Stimulated activated memory B cell treated with anti-CD40 and anti-IgM and Interleukin-4, amounts not matched to agents 10 μg/mL and 1 μg/mL and 100 μg/mL, for 72 hours (primary cell): ENCODE measurements around the gene ERGIC3.
"Not testable (repeated sequence)": the region's sequence is repeated elsewhere in the genome, so short reads cannot be mapped to it uniquely, and the experiment has no call there.

Experiments
- ATAC-seq: fragments of 150-1000 bp; cut with Tn5 transposase; 2 replicates; pipeline ENCODE4 v1.10.0; 2021
- H3K27ac Mint-ChIP-seq: one replicate; pipeline ENCODE4 v1.8.0; 2022; ENCODE audit warnings: mild to moderate bottlenecking, mixed read lengths
- H3K27me3 Mint-ChIP-seq: one replicate; pipeline ENCODE4 v1.8.0; 2022; ENCODE audit warnings: mixed read lengths
- H3K36me3 Mint-ChIP-seq: one replicate; pipeline ENCODE4 v1.8.0; 2022; ENCODE audit warnings: mixed read lengths
- H3K4me1 Mint-ChIP-seq: one replicate; pipeline ENCODE4 v1.8.0; 2022; ENCODE audit warnings: mixed read lengths
- H3K4me3 Mint-ChIP-seq: one replicate; pipeline ENCODE4 v1.8.0; 2022; ENCODE audit warnings: mild to moderate bottlenecking, moderate library complexity, mixed read lengths
- H3K9me3 Mint-ChIP-seq: one replicate; pipeline ENCODE4 v1.8.0; 2022; ENCODE audit warnings: mixed read lengths

Gene ERGIC3

GRCh38 chr20:35511814-35512420 lies 30.0 kb upstream of the ERGIC3 start:
- no peaks in the 10 kb centered on the region for H3K27me3 Mint-ChIP-seq
- peaks cover 51% of the 10 kb centered on the region for H3K36me3 Mint-ChIP-seq
- H3K4me3 Mint-ChIP-seq, result no peak overlapping the region
- H3K9me3 Mint-ChIP-seq, result no peaks in the 10 kb centered on the region
- H3K4me1 Mint-ChIP-seq, result peaks cover 31% of the 10 kb centered on the region
- H3K27ac Mint-ChIP-seq, result peak overlapping the region; percentile 54
- ATAC-seq, result no peak

GRCh38 chr20:35514371-35514932 lies 27.4 kb upstream of the ERGIC3 start:
- peaks cover 32% of the 10 kb centered on the region for H3K36me3 Mint-ChIP-seq
- no peak for ATAC-seq
- H3K27ac Mint-ChIP-seq, result no peak overlapping the region
- no peaks in the 10 kb centered on the region for H3K9me3 Mint-ChIP-seq
- H3K27me3 Mint-ChIP-seq, result no peaks in the 10 kb centered on the region
- H3K4me3 Mint-ChIP-seq, result no peak overlapping the region
- peaks cover 6% of the 10 kb centered on the region for H3K4me1 Mint-ChIP-seq

GRCh38 chr20:35515341-35515740 lies 26.5 kb upstream of the ERGIC3 start:
- H3K4me1 Mint-ChIP-seq, result peaks cover 6% of the 10 kb centered on the region
- no peaks in the 10 kb centered on the region for H3K9me3 Mint-ChIP-seq
- H3K27ac Mint-ChIP-seq, result no peak overlapping the region
- no peak overlapping the region for H3K4me3 Mint-ChIP-seq
- no peak for ATAC-seq
- H3K36me3 Mint-ChIP-seq, result peaks cover 28% of the 10 kb centered on the region
- H3K27me3 Mint-ChIP-seq, result no peaks in the 10 kb centered on the region

- Mint-ChIP-seq H3K36me3 (peaks cover 27% of the 10 kb centered on the region), H3K4me1 (peaks cover 11% of the 10 kb centered on the region), H3K9me3 (no peaks in the 10 kb centered on the region), H3K4me3 (no peak overlapping the region), H3K27ac (no peak overlapping the region), H3K27me3 (no peaks in the 10 kb centered on the region)
- ATAC-seq, result no peak
These were observed 25.8 kb upstream of the ERGIC3 start for GRCh38 chr20:35515949-35516645.

GRCh38 chr20:35517125-35517524 lies 24.8 kb upstream of the ERGIC3 start:
- H3K4me3 Mint-ChIP-seq, result no peak overlapping the region
- H3K9me3 Mint-ChIP-seq, result no peaks in the 10 kb centered on the region
- peaks cover 17% of the 10 kb centered on the region for H3K36me3 Mint-ChIP-seq
- peaks cover 9% of the 10 kb centered on the region for H3K4me1 Mint-ChIP-seq
- no peak for ATAC-seq
- no peak overlapping the region for H3K27ac Mint-ChIP-seq
- no peaks in the 10 kb centered on the region for H3K27me3 Mint-ChIP-seq

- not testable (repeated sequence) for H3K4me1 Mint-ChIP-seq, H3K27me3 Mint-ChIP-seq, ATAC-seq, H3K4me3 Mint-ChIP-seq, H3K27ac Mint-ChIP-seq, H3K9me3 Mint-ChIP-seq
- peaks cover 12% of the 10 kb centered on the region for H3K36me3 Mint-ChIP-seq
These were observed 24.1 kb upstream of the ERGIC3 start for GRCh38 chr20:35517767-35518166.

GRCh38 chr20:35518955-35519354 lies 22.9 kb upstream of the ERGIC3 start:
- no peak for ATAC-seq
- Mint-ChIP-seq H3K4me3 (no peak overlapping the region), H3K9me3 (no peaks in the 10 kb centered on the region), H3K4me1 (peaks cover 9% of the 10 kb centered on the region), H3K27me3 (no peaks in the 10 kb centered on the region), H3K36me3 (peaks cover under 1% of the 10 kb centered on the region), H3K27ac (no peak overlapping the region)

- no peaks in the 10 kb centered on the region for H3K36me3 Mint-ChIP-seq
- peak overlapping the region; percentile 17 for H3K27ac Mint-ChIP-seq
- peaks cover 9% of the 10 kb centered on the region for H3K4me1 Mint-ChIP-seq
- no peaks in the 10 kb centered on the region for H3K9me3 Mint-ChIP-seq
- H3K4me3 Mint-ChIP-seq, result no peak overlapping the region
- no peak for ATAC-seq
- H3K27me3 Mint-ChIP-seq, result no peaks in the 10 kb centered on the region
These were observed 18.5 kb upstream of the ERGIC3 start for GRCh38 chr20:35523298-35523888.

GRCh38 chr20:35525639-35526038 lies 16.2 kb upstream of the ERGIC3 start:
- H3K27ac Mint-ChIP-seq, result no peak overlapping the region
- peaks cover 8% of the 10 kb centered on the region for H3K4me1 Mint-ChIP-seq
- no peak overlapping the region for H3K4me3 Mint-ChIP-seq
- no peaks in the 10 kb centered on the region for H3K9me3 Mint-ChIP-seq
- no peak for ATAC-seq
- no peaks in the 10 kb centered on the region for H3K27me3 Mint-ChIP-seq
- no peaks in the 10 kb centered on the region for H3K36me3 Mint-ChIP-seq

- no peak for ATAC-seq
- Mint-ChIP-seq H3K36me3 (no peaks in the 10 kb centered on the region), H3K27ac (no peak overlapping the region), H3K4me1 (no peaks in the 10 kb centered on the region), H3K27me3 (no peaks in the 10 kb centered on the region), H3K9me3 (no peaks in the 10 kb centered on the region), H3K4me3 (no peak overlapping the region)
These were observed 14.6 kb upstream of the ERGIC3 start for GRCh38 chr20:35527122-35527769.

GRCh38 chr20:35529552-35529951 lies 12.3 kb upstream of the ERGIC3 start, which contains the start of gene C20orf173:
Gene C20orf173 (minus strand): TSS chr20:35529652. CDS start chr20:35529373, 279 bp downstream.
- Mint-ChIP-seq H3K9me3 (no peaks in the 10 kb centered on the region), H3K4me3 (no peak within 1 kb of the TSS), H3K27me3 (no peaks in the 10 kb centered on the region), H3K4me1 (no peaks in the 10 kb centered on the region), H3K27ac (no peak within 1 kb of the TSS), H3K36me3 (no peaks in the 10 kb centered on the region)
- ATAC-seq, result no peak

- H3K27ac Mint-ChIP-seq, result peak overlapping the region; percentile 67
- no peaks in the 10 kb centered on the region for H3K27me3 Mint-ChIP-seq
- no peaks in the 10 kb centered on the region for H3K9me3 Mint-ChIP-seq
- peaks cover 9% of the 10 kb centered on the region for H3K36me3 Mint-ChIP-seq
- H3K4me1 Mint-ChIP-seq, result peaks cover 16% of the 10 kb centered on the region
- ATAC-seq, result peak; percentile 73
- H3K4me3 Mint-ChIP-seq, result peak overlapping the region; percentile 57
These were observed 2.1 kb upstream of the ERGIC3 start for GRCh38 chr20:35539756-35540212.

- no peak for ATAC-seq
- H3K27ac Mint-ChIP-seq, result peak overlapping the region; percentile 76
- peaks cover 16% of the 10 kb centered on the region for H3K4me1 Mint-ChIP-seq
- no peaks in the 10 kb centered on the region for H3K9me3 Mint-ChIP-seq
- no peaks in the 10 kb centered on the region for H3K27me3 Mint-ChIP-seq
- peak overlapping the region; percentile 87 for H3K4me3 Mint-ChIP-seq
- peaks cover 9% of the 10 kb centered on the region for H3K36me3 Mint-ChIP-seq
These were observed 628 bp upstream of the ERGIC3 start for GRCh38 chr20:35541118-35541782.

GRCh38 chr20:35542990-35543389 lies 1.1 kb downstream of the ERGIC3 start:
- H3K4me3 Mint-ChIP-seq, result peak overlapping the region; percentile 87
- H3K27ac Mint-ChIP-seq, result peak overlapping the region; percentile 76
- H3K4me1 Mint-ChIP-seq, result peaks cover 16% of the 10 kb centered on the region

GRCh38 chr20:35544436-35544835 lies 2.6 kb downstream of the ERGIC3 start:
- Mint-ChIP-seq H3K4me3 (no peak overlapping the region), H3K9me3 (no peaks in the 10 kb centered on the region), H3K27ac (no peak overlapping the region), H3K27me3 (no peaks in the 10 kb centered on the region), H3K36me3 (peaks cover 15% of the 10 kb centered on the region), H3K4me1 (peaks cover 16% of the 10 kb centered on the region)
- ATAC-seq, result no peak

More at GRCh38 chr20:35542990-35543389, 1.1 kb downstream of the ERGIC3 start:
- H3K9me3 Mint-ChIP-seq, result no peaks in the 10 kb centered on the region
- H3K27me3 Mint-ChIP-seq, result no peaks in the 10 kb centered on the region
- ATAC-seq, result no peak
- peaks cover 9% of the 10 kb centered on the region for H3K36me3 Mint-ChIP-seq
